ENCODE results near the gene TNFRSF9. TPM values are rescaled to one million over a fixed set of nuclear protein-coding genes. Genes with fewer than 3 reads are reported as not detected.

Gene TNFRSF9
- total and polyA plus RNA-seq, 2 experiments from 2014 or later: 0.08 to 1.2 TPM

DNA sequence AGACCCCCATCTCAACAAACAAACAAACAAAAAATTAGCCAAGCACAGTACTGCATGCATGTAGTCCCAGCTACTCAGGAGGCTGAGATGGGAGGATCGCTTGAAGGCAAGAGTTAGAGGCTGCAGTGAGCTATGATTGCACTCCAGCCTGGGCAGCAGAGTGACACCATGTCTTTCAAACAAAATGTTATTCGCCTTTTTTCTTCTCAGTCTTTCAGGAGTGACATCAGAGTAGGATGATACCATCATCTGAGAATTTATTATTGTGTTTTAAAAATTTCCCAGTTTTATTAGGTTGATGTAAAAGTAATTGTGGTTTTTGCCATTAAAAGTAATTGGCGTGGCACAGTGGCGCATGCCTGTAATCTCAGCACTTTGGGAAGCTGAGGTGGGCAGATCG is 31.6 kb upstream of the TNFRSF9 start:
- Histone ChIP-seq H3K27me3 (no peaks in the 10 kb centered on the region), H3K36me3 (replicated peaks; ENCODE audit: insufficient read depth, low read depth) (no peaks in the 10 kb centered on the region), H3K27ac (no peak overlapping the region), H3K4me3 (no peak overlapping the region), H3K9me2 (replicated peaks; ENCODE audit: insufficient read depth) (no peaks in the 10 kb centered on the region), H3K4me1 (ENCODE audit: insufficient read depth) (no peaks in the 10 kb centered on the region), H3K79me2 (peaks cover 24% of the 10 kb centered on the region), H4K20me1 (ENCODE audit: insufficient read depth, poor library complexity, severe bottlenecking) (peaks cover 9% of the 10 kb centered on the region), H2AFZ (no peak overlapping the region), H3K4me2 (no peak overlapping the region), H3K9me3 (ENCODE audit: low read depth) (no peaks in the 10 kb centered on the region)
- WGBS (ENCODE audit: low lambda C conversion rate, missing lambda C conversion rate): 93% methylated on average over 5 of the region's 5 CpGs
- no peak for DNase-seq (ENCODE audit: low spot score)
- TF ChIP-seq, protein P1, sequence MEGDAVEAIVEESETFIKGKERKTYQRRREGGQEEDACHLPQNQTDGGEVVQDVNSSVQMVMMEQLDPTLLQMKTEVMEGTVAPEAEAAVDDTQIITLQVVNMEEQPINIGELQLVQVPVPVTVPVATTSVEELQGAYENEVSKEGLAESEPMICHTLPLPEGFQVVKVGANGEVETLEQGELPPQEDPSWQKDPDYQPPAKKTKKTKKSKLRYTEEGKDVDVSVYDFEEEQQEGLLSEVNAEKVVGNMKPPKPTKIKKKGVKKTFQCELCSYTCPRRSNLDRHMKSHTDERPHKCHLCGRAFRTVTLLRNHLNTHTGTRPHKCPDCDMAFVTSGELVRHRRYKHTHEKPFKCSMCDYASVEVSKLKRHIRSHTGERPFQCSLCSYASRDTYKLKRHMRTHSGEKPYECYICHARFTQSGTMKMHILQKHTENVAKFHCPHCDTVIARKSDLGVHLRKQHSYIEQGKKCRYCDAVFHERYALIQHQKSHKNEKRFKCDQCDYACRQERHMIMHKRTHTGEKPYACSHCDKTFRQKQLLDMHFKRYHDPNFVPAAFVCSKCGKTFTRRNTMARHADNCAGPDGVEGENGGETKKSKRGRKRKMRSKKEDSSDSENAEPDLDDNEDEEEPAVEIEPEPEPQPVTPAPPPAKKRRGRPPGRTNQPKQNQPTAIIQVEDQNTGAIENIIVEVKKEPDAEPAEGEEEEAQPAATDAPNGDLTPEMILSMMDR (IDR thresholded peaks at IDR 0.05; ENCODE audit: poor library complexity): no peak
- TF ChIP-seq EZH2 (IDR thresholded peaks at IDR 0.05; ENCODE audit: borderline replicate concordance): no peak
- no peak for TF ChIP-seq EZH2phosphoT487 (IDR thresholded peaks at IDR 0.05; ENCODE audit: low read depth, severe bottlenecking, unreplicated experiment)

DNA sequence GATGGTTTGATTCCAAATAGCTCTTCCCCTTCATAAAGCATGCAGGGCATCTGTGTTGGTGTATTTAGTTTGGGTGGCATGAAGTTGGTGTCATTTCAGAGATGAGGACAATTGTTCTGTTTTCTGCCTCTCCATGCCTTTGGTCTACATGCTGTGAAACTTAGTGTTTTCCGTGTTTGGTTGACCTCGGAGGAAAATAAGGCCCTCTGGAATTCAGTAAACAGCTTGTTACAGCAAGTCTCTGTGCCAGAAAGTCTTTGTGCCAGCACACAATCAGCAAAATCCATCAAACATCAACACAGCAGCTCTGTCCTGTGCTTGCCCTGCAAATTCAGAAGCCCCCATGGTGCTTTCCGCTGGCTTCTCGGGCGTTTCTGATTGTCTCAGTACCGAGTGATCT is 30.4 kb upstream of the TNFRSF9 start:
- Histone ChIP-seq H3K79me2 (peaks cover 34% of the 10 kb centered on the region), H3K27ac (no peak overlapping the region), H3K4me1 (ENCODE audit: insufficient read depth) (no peaks in the 10 kb centered on the region), H3K27me3 (no peaks in the 10 kb centered on the region), H3K4me2 (no peak overlapping the region), H3K4me3 (no peak overlapping the region), H2AFZ (no peak overlapping the region), H3K36me3 (replicated peaks; ENCODE audit: insufficient read depth, low read depth) (no peaks in the 10 kb centered on the region), H3K9me3 (ENCODE audit: low read depth) (no peaks in the 10 kb centered on the region), H4K20me1 (ENCODE audit: insufficient read depth, poor library complexity, severe bottlenecking) (peaks cover 9% of the 10 kb centered on the region), H3K9me2 (replicated peaks; ENCODE audit: insufficient read depth) (no peaks in the 10 kb centered on the region)
- DNase-seq (ENCODE audit: low spot score): no peak
- WGBS (ENCODE audit: low lambda C conversion rate, missing lambda C conversion rate): 97% methylated on average over 6 of the region's 6 CpGs
- TF ChIP-seq EZH2phosphoT487 (IDR thresholded peaks at IDR 0.05; ENCODE audit: low read depth, severe bottlenecking, unreplicated experiment) (no peak), EZH2 (IDR thresholded peaks at IDR 0.05; ENCODE audit: borderline replicate concordance) (no peak)

DNA sequence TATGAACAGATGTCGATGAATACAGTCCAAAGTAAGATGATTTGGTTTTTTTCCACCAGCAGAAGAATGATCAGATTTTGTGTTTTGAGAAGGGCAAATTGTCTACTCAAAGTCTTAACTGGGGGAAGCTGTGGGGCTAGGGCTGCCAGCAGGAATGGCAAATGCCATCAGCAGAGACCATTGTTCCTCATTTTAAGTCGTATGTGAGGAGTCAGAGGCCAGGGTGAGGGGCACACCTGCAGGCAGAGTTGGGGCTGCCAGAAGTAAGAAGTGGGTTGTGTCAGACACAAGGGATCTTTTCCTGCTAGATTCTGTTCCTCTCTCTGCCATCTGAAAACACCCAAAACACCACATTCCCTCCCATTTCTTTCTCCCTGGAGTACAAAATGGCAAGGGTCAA is 29.6 kb upstream of the TNFRSF9 start:
- TF ChIP-seq EZH2 (IDR thresholded peaks at IDR 0.05; ENCODE audit: borderline replicate concordance) (no peak), EZH2phosphoT487 (IDR thresholded peaks at IDR 0.05; ENCODE audit: low read depth, severe bottlenecking, unreplicated experiment) (no peak)
- TF ChIP-seq, protein P1 (IDR thresholded peaks at IDR 0.05; ENCODE audit: poor library complexity): no peak
- Histone ChIP-seq H3K36me3 (replicated peaks; ENCODE audit: insufficient read depth, low read depth) (no peaks in the 10 kb centered on the region), H3K4me3 (no peak overlapping the region), H3K4me1 (ENCODE audit: insufficient read depth) (no peaks in the 10 kb centered on the region), H3K9me3 (ENCODE audit: low read depth) (no peaks in the 10 kb centered on the region), H3K4me2 (no peak overlapping the region), H3K27me3 (no peaks in the 10 kb centered on the region), H2AFZ (no peak overlapping the region), H3K9me2 (replicated peaks; ENCODE audit: insufficient read depth) (no peaks in the 10 kb centered on the region), H3K79me2 (peaks cover 36% of the 10 kb centered on the region), H3K27ac (no peak overlapping the region), H4K20me1 (ENCODE audit: insufficient read depth, poor library complexity, severe bottlenecking) (peaks cover 7% of the 10 kb centered on the region)
- no peak for DNase-seq (ENCODE audit: low spot score)
- 88% methylated on average over 2 of the region's 2 CpGs for WGBS (ENCODE audit: low lambda C conversion rate, missing lambda C conversion rate)

DNA sequence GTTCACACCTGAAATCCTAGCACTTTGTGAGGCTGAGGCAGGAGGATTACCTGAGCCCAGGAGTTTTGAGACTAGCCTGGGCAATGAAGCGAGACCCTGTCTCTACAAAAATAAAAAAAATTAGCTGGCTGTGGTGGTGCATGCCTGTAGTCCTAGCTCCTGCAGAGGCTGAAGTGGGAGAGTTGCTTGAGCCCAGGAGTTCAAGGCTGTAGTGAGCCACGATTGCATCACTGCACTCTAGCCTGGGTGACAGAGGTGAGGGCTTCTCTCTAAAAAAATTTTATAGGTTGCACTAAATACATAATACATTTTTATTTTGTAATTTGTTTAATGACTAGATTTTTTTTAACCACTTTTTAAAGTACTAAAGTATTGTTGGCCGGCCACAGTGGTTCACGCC is 27.0 kb upstream of the TNFRSF9 start:
- H3K4me3 ChIP-seq: no peak overlapping the region
- H4K20me1 ChIP-seq (ENCODE audit: insufficient read depth, poor library complexity, severe bottlenecking): peaks cover 7% of the 10 kb centered on the region
- TF ChIP-seq EZH2phosphoT487 (IDR thresholded peaks at IDR 0.05; ENCODE audit: low read depth, severe bottlenecking, unreplicated experiment) (no peak), EZH2 (IDR thresholded peaks at IDR 0.05; ENCODE audit: borderline replicate concordance) (no peak)
- TF ChIP-seq, protein P1 (IDR thresholded peaks at IDR 0.05; ENCODE audit: poor library complexity): no peak
- H3K9me3 ChIP-seq (ENCODE audit: low read depth): no peaks in the 10 kb centered on the region
- peaks cover 62% of the 10 kb centered on the region for H3K79me2 ChIP-seq
- DNase-seq (ENCODE audit: low spot score): no peak
- H3K4me1 ChIP-seq (ENCODE audit: insufficient read depth): peaks cover 4% of the 10 kb centered on the region
- no peak overlapping the region for H3K27ac ChIP-seq
- H3K4me2 ChIP-seq: no peak overlapping the region
- WGBS (ENCODE audit: low lambda C conversion rate, missing lambda C conversion rate): 91% methylated on average over 4 of the region's 4 CpGs
- no peaks in the 10 kb centered on the region for H3K9me2 ChIP-seq (replicated peaks; ENCODE audit: insufficient read depth)
- H2AFZ ChIP-seq: no peak overlapping the region
- H3K27me3 ChIP-seq: no peaks in the 10 kb centered on the region
- H3K36me3 ChIP-seq (replicated peaks; ENCODE audit: insufficient read depth, low read depth): no peaks in the 10 kb centered on the region

Measured in hepatocyte (in vitro differentiated cells).